ENCODE measurements around the gene FUT3. TPM values are rescaled to one million over a fixed set of nuclear protein-coding genes. Genes with fewer than 3 reads are reported as not detected.
"Not testable (repeated sequence)": the region's sequence is repeated elsewhere in the genome, so short reads cannot be mapped to it uniquely, and the experiment has no call there.

The FUT3 gene
- total and polyA plus RNA-seq, 2 donors (not counting 1 experiment from before 2014, with no cell fraction given): not detected

- Histone ChIP-seq H4K20me1 (ENCODE audit: control insufficient read depth, extremely low read depth, insufficient read depth, low read length) (no peaks in the 10 kb centered on the region), H3K9me3 (ENCODE audit: control insufficient read depth, insufficient read depth, low read depth, low read length) (no peaks in the 10 kb centered on the region), H3K4me1 (ENCODE audit: control insufficient read depth, extremely low read depth, insufficient read depth, low read length) (no peaks in the 10 kb centered on the region), H3K9ac (ENCODE audit: insufficient read depth, low read length) (no peak overlapping the region), H2AFZ (ENCODE audit: low read length) (no peak overlapping the region), H3K4me3 (replicated peaks in 1 of 4; ENCODE audit: control extremely low read depth in 1 of 4, insufficient read depth in 1 of 4, low read depth in 3 of 4, low read length in 4 of 4) (no peak overlapping the region), H3K4me2 (ENCODE audit: extremely low read depth, insufficient read depth, low read length) (no peak overlapping the region), H3K27ac (ENCODE audit: insufficient read depth, low read length) (no peak overlapping the region), H3K36me3 (ENCODE audit: control insufficient read depth, insufficient read depth, low read length) (no peaks in the 10 kb centered on the region), H3K79me2 (ENCODE audit: control insufficient read depth, insufficient read depth, low read length) (no peaks in the 10 kb centered on the region), H3K27me3 (ENCODE audit: control insufficient read depth, insufficient read depth, low read length) (no peaks in the 10 kb centered on the region)
- TF ChIP-seq CTCF (conservative IDR thresholded peaks at IDR 0.05 in 1 of 2, IDR thresholded peaks at IDR 0.05 in 1 of 2; ENCODE audit: low read depth in 1 of 2, low read length in 2 of 2): no peak
- no peak for TF ChIP-seq EZH2 (IDR thresholded peaks at IDR 0.05; ENCODE audit: low read length, missing control alignments)
- no peak for DNase-seq (ENCODE audit: low read depth in 2 of 2)
Measured at GRCh38 chr19:5863030-5863665, 11.9 kb upstream of the FUT3 start.

GRCh38 chr19:5857203-5858081, 6.2 kb upstream of the FUT3 start:
- Histone ChIP-seq H3K9ac (ENCODE audit: insufficient read depth, low read length) (no peak overlapping the region), H3K4me3 (replicated peaks in 1 of 4; ENCODE audit: control extremely low read depth in 1 of 4, insufficient read depth in 1 of 4, low read depth in 3 of 4, low read length in 4 of 4) (no peak overlapping the region), H2AFZ (ENCODE audit: low read length) (no peak overlapping the region), H3K27ac (ENCODE audit: insufficient read depth, low read length) (no peak overlapping the region), H3K4me1 (ENCODE audit: control insufficient read depth, extremely low read depth, insufficient read depth, low read length) (no peaks in the 10 kb centered on the region), H3K79me2 (ENCODE audit: control insufficient read depth, insufficient read depth, low read length) (no peaks in the 10 kb centered on the region), H4K20me1 (ENCODE audit: control insufficient read depth, extremely low read depth, insufficient read depth, low read length) (no peaks in the 10 kb centered on the region), H3K9me3 (ENCODE audit: control insufficient read depth, insufficient read depth, low read depth, low read length) (no peaks in the 10 kb centered on the region), H3K27me3 (ENCODE audit: control insufficient read depth, insufficient read depth, low read length) (peaks cover 5% of the 10 kb centered on the region), H3K4me2 (ENCODE audit: extremely low read depth, insufficient read depth, low read length) (no peak overlapping the region), H3K36me3 (ENCODE audit: control insufficient read depth, insufficient read depth, low read length) (no peaks in the 10 kb centered on the region)
- TF ChIP-seq EZH2 (IDR thresholded peaks at IDR 0.05; ENCODE audit: low read length, missing control alignments): no peak
- no peak for TF ChIP-seq CTCF (conservative IDR thresholded peaks at IDR 0.05 in 1 of 2, IDR thresholded peaks at IDR 0.05 in 1 of 2; ENCODE audit: low read depth in 1 of 2, low read length in 2 of 2)
- DNase-seq (ENCODE audit: low read depth in 2 of 2): no peak

GRCh38 chr19:5855151-5855550, 3.9 kb upstream of the FUT3 start:
- H3K4me3 ChIP-seq (replicated peaks in 1 of 4; ENCODE audit: control extremely low read depth in 1 of 4, insufficient read depth in 1 of 4, low read depth in 3 of 4, low read length in 4 of 4); H3K36me3 ChIP-seq (ENCODE audit: control insufficient read depth, insufficient read depth, low read length); H3K4me1 ChIP-seq (ENCODE audit: control insufficient read depth, extremely low read depth, insufficient read depth, low read length); H3K27me3 ChIP-seq (ENCODE audit: control insufficient read depth, insufficient read depth, low read length); H2AFZ ChIP-seq (ENCODE audit: low read length); H3K4me2 ChIP-seq (ENCODE audit: extremely low read depth, insufficient read depth, low read length); DNase-seq (ENCODE audit: low read depth in 2 of 2); H3K9ac ChIP-seq (ENCODE audit: insufficient read depth, low read length); H3K79me2 ChIP-seq (ENCODE audit: control insufficient read depth, insufficient read depth, low read length); H4K20me1 ChIP-seq (ENCODE audit: control insufficient read depth, extremely low read depth, insufficient read depth, low read length); H3K27ac ChIP-seq (ENCODE audit: insufficient read depth, low read length); H3K9me3 ChIP-seq (ENCODE audit: control insufficient read depth, insufficient read depth, low read depth, low read length): not testable (repeated sequence)

GRCh38 chr19:5854121-5854520, 2.9 kb upstream of the FUT3 start:
- H3K4me3 ChIP-seq (replicated peaks in 1 of 4; ENCODE audit: control extremely low read depth in 1 of 4, insufficient read depth in 1 of 4, low read depth in 3 of 4, low read length in 4 of 4); H3K9ac ChIP-seq (ENCODE audit: insufficient read depth, low read length); H3K27me3 ChIP-seq (ENCODE audit: control insufficient read depth, insufficient read depth, low read length); H3K4me2 ChIP-seq (ENCODE audit: extremely low read depth, insufficient read depth, low read length); H3K79me2 ChIP-seq (ENCODE audit: control insufficient read depth, insufficient read depth, low read length); H3K9me3 ChIP-seq (ENCODE audit: control insufficient read depth, insufficient read depth, low read depth, low read length); H3K27ac ChIP-seq (ENCODE audit: insufficient read depth, low read length); H3K36me3 ChIP-seq (ENCODE audit: control insufficient read depth, insufficient read depth, low read length); H2AFZ ChIP-seq (ENCODE audit: low read length); H3K4me1 ChIP-seq (ENCODE audit: control insufficient read depth, extremely low read depth, insufficient read depth, low read length); DNase-seq (ENCODE audit: low read depth in 2 of 2); H4K20me1 ChIP-seq (ENCODE audit: control insufficient read depth, extremely low read depth, insufficient read depth, low read length): not testable (repeated sequence)
